Left lung (tissue), 10 donors: Measurements from ENCODE around the gene KCNK18. TPM values are rescaled to one million over a fixed set of nuclear protein-coding genes. Genes with fewer than 3 reads are reported as not detected.
A peak's percentile ranks its signal among the peaks of the same experiment; 100 is the strongest.
"Not testable (repeated sequence)": the region's sequence is repeated elsewhere in the genome, so short reads cannot be mapped to it uniquely, and the experiment has no call there.

ENCODE experiments used
- ATAC-seq: fragments of 200-7000 bp; cut with Tn5 transposase; one replicate; pipeline ENCODE4 v1.9.1; 2020; ENCODE audit warnings: moderate library complexity
- DNase-seq, 4 donors: peaks; one replicate each; pipeline ENCODE4 v3.0.0-alpha.2; 2013 to 2020
- H3K27ac ChIP-seq, 2 donors: fragments of 200-600 bp; sonication (generic) in 1 of 2; one replicate each; pipeline versions ENCODE4 v1.5.0 to v1.8.0; 2020 to 2021
- H3K27me3 ChIP-seq, 2 donors: fragments of 200-600 bp; sonication (generic) in 1 of 2; one replicate each; pipeline versions ENCODE4 v1.5.0 to v1.8.0; 2020 to 2021
- H3K36me3 ChIP-seq, 2 donors: fragments of 200-600 bp; sonication (generic) in 1 of 2; one replicate each; pipeline versions ENCODE4 v1.5.0 to v1.8.0; 2020 to 2021
- H3K4me1 ChIP-seq, 2 donors: fragments of 200-600 bp; one replicate each; pipeline ENCODE4 v1.8.0; 2021
- H3K4me3 ChIP-seq, 2 donors: fragments of 200-600 bp; sonication (generic) in 1 of 2; one replicate each; pipeline versions ENCODE4 v1.5.0 to v1.8.0; 2020 to 2021; ENCODE audit warnings: mild to moderate bottlenecking in 1 of 2
- H3K9me3 ChIP-seq, 2 donors: fragments of 200-600 bp; sonication (generic) in 1 of 2; one replicate each; pipeline versions ENCODE4 v1.5.0 to v1.8.0; 2020 to 2021
- CTCF ChIP-seq, 2 donors: fragments of 200-600 bp; sonication (generic) in 1 of 2; IDR thresholded peaks; one replicate each; pipeline versions ENCODE4 v1.5.0 to v1.8.0; 2021; ENCODE audit warnings: antibody characterized with exemption in 2 of 2
- intact Hi-C, 2 donors: fragments of 100-400 bp; cut with DNase I; formaldehyde crosslinking; loops; one replicate each; pipeline versions ENCODE4 v1.11.2 to v1.14.2; 2022
- polyA plus RNA-seq, 6 donors: library from polyadenylated mRNA; unstranded; fragments of 120-200 nt; gene quantifications; one replicate each; pipeline ENCODE4 v1.2.1, GENCODE V29; 2013; ENCODE audit not compliant: insufficient read length in 6 of 6
- total RNA-seq, 2 donors: library from RNA; stranded (reverse); fragmentation: NEBNext Ultra II Directional; extraction: Animal tissue kit (Norgen Biotek cat#: 25700); gene quantifications; one replicate each; pipeline ENCODE4 v1.2.1, GENCODE V29; 2021
- donor health status: DM: no; HTN: yes; CAD: no.
- donor health status: DM: no; HTN: no; CAD: no.

Gene KCNK18
- total and polyA plus RNA-seq, 8 donors = not detected

DNA sequence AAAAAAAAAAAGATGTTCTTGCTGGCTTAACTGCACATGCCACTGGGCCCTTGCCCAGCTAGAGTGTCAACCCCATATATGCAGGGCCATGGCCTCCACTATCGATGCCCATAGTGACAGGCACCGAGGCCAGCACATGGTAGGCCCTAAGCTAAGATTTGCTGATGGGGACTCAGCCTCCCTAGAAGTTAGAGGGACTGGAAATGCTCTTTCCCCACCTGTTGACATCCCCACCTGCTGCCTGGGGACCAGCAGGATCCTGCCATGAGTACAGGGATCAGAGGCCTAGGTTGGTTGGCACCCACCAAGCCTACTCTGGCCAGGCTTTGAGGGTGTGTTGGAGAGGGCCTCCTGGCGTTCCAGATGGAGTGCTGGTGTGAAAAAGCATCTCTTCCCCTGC lies 27.6 kb downstream of the KCNK18 start:
- no peaks in the 10 kb centered on the region for H3K9me3 ChIP-seq
- H3K36me3 ChIP-seq = no peaks in the 10 kb centered on the region
- DNase-seq (no peak), ATAC-seq (no peak)
- peaks cover 0 to 41% of the 10 kb centered on the region in 2 donors for H3K27me3 ChIP-seq
- no peak for TF ChIP-seq CTCF (IDR thresholded peaks at IDR 0.05)
- H3K4me3 ChIP-seq = no peak overlapping the region
- H3K4me1 ChIP-seq = no peaks in the 10 kb centered on the region
- intact Hi-C loops = no loop called here
- H3K27ac ChIP-seq = no peak overlapping the region

- no peak overlapping the region for H3K4me3 ChIP-seq
- intact Hi-C loops = no loop called here
- TF ChIP-seq CTCF (IDR thresholded peaks at IDR 0.05) = peak in 1 of 2 donors; percentile 26
- no peaks in the 10 kb centered on the region for H3K9me3 ChIP-seq
- DNase-seq = no peak
- H3K4me1 ChIP-seq = no peaks in the 10 kb centered on the region
- ATAC-seq = peak; percentile 23
- no peaks in the 10 kb centered on the region for H3K36me3 ChIP-seq
- H3K27ac ChIP-seq = no peak overlapping the region
- H3K27me3 ChIP-seq = peaks cover 0 to 35% of the 10 kb centered on the region in 2 donors
Measured at GRCh38 chr10:117226813-117227451, 29.6 kb downstream of the KCNK18 start.

DNA sequence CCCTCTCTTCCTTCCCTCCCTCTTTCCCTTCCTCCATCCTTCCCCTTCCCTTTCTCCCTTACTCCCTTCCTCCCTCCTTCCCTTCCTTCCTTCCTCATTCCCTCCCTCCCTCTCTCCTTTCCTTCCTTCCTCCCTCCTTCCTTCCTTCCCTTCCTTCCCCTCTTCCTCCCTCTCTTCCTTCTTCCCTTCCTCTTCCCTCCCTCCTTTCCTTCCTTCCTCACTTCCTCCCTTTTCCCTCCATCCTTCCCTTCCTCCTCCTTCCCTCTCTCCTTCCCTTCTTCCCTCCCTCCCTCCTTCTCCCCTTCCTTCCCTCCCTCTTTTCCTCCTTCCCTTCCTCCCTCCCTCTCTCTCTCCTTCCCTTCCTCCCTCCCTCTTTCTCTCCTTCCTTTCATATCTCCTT lies 30.9 kb downstream of the KCNK18 start:
- no peak overlapping the region for H3K27ac ChIP-seq
- intact Hi-C loops = no loop called here
- no peaks in the 10 kb centered on the region for H3K36me3 ChIP-seq
- no peaks in the 10 kb centered on the region for H3K4me1 ChIP-seq
- H3K27me3 ChIP-seq = peaks cover 0 to 27% of the 10 kb centered on the region in 2 donors
- DNase-seq (no peak), ATAC-seq (no peak)
- no peak for TF ChIP-seq CTCF (IDR thresholded peaks at IDR 0.05)
- no peak overlapping the region for H3K4me3 ChIP-seq
- H3K9me3 ChIP-seq = no peaks in the 10 kb centered on the region

DNA sequence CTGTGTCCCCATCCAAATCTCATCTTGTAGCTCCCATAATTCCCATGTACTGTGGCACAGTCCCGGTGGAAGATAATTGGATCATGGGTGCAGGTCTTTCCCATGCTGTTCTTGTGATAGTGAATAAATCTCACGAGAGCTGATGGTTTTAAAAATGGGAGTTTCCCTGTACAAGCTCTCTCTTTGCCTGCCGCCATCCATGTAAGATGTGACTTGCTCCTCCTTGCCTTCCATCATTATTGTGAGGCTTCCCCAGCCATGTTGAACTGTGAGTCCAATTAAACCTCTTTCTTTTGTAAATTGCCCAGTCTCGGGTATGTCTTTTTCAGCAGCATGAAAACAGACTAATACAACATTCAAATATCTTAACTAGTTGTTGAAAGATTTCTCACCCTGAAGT lies 32.8 kb downstream of the KCNK18 start:
- H3K27ac ChIP-seq, H3K9me3 ChIP-seq, ATAC-seq, intact Hi-C loops, H3K4me1 ChIP-seq, DNase-seq, H3K36me3 ChIP-seq, H3K4me3 ChIP-seq: not testable (repeated sequence)
- peaks cover 0 to 34% of the 10 kb centered on the region in 2 donors for H3K27me3 ChIP-seq

GRCh38 chr10:117237401-117237991 lies 40.2 kb downstream of the KCNK18 start:
- TF ChIP-seq CTCF (IDR thresholded peaks at IDR 0.05) = no peak
- H3K36me3 ChIP-seq = no peaks in the 10 kb centered on the region
- H3K4me3 ChIP-seq = no peak overlapping the region
- intact Hi-C loops = no loop called here
- DNase-seq (no peak), ATAC-seq (peak; percentile 42)
- H3K27me3 ChIP-seq = peaks cover 27 to 57% of the 10 kb centered on the region in 2 donors
- H3K9me3 ChIP-seq = no peaks in the 10 kb centered on the region
- H3K4me1 ChIP-seq = peaks cover 0 to 18% of the 10 kb centered on the region in 2 donors
- peak overlapping the region in 1 of 2 donors; percentile 74 for H3K27ac ChIP-seq
